Stomach (tissue), 9 donors: ENCODE measurements around the gene B3GNT2. TPM values are rescaled to one million over a fixed set of nuclear protein-coding genes. Genes with fewer than 3 reads are reported as not detected.
A peak's percentile ranks its signal among the peaks of the same experiment; 100 is the strongest.
"Not testable (repeated sequence)": the region's sequence is repeated elsewhere in the genome, so short reads cannot be mapped to it uniquely, and the experiment has no call there.

Experiments used
- DNase-seq, 2 donors: peaks; one replicate each; pipeline versions ENCODE4 v3.0.0 to v3.0.0-alpha.2; 2013 to 2019
- H3K27ac ChIP-seq, 5 donors: fragments of 200-600 bp in 4 of 5; sonication (generic) in 4 of 5; one replicate each; pipeline ENCODE4 v1.5.1; 2013 to 2019; ENCODE audit warnings: mild to moderate bottlenecking in 1 of 5, moderate library complexity in 1 of 5
- H3K27me3 ChIP-seq, 3 donors: fragments of 200-600 bp; sonication (generic); one replicate each; pipeline ENCODE4 v1.5.1; 2017 to 2019; ENCODE audit warnings: mixed run types in 1 of 3
- H3K36me3 ChIP-seq, 4 donors: fragments of 200-600 bp; sonication (generic); 1 replicate in 3 of 4; 2 replicates in 1 of 4; pipeline ENCODE4 v1.5.1; 2016 to 2019
- H3K4me1 ChIP-seq, 4 donors: fragments of 200-600 bp; sonication (generic); one replicate each; pipeline ENCODE4 v1.5.1; 2016 to 2019
- H3K4me3 ChIP-seq, 4 donors: fragments of 200-600 bp; sonication (generic) in 3 of 4; one replicate each; pipeline ENCODE4 v1.5.1; 2016 to 2019; ENCODE audit warnings: mild to moderate bottlenecking in 1 of 4
- H3K9me3 ChIP-seq, 4 donors: fragments of 200-600 bp; sonication (generic); one replicate each; pipeline ENCODE4 v1.5.1; 2016 to 2019
- CTCF ChIP-seq, 7 experiments: fragments of 450-650 bp in 4 of 7; fragments of 200-600 bp in 3 of 7; sonication (generic) in 3 of 7; IDR thresholded peaks; one replicate each; pipeline ENCODE4 v1.5.1; 2016 to 2019; ENCODE audit warnings: antibody characterized with exemption in 7 of 7, control low read depth in 2 of 7, mild to moderate bottlenecking in 1 of 7
- EP300 ChIP-seq: sonication (generic); formaldehyde crosslinking; IDR thresholded peaks from one replicate; pipeline ENCODE4 v1.6.1; 2017; ENCODE audit warnings: antibody characterized with exemption
- POLR2A ChIP-seq, 4 donors: fragments of 450-650 bp; IDR thresholded peaks; one replicate each; pipeline ENCODE4 v1.6.1; 2016; ENCODE audit warnings: antibody characterized with exemption in 4 of 4, control low read depth in 2 of 4, mild to moderate bottlenecking in 1 of 4, moderate library complexity in 1 of 4
- POLR2AphosphoS5 ChIP-seq, 3 donors: sonication (generic); formaldehyde crosslinking; IDR thresholded peaks; one replicate each; pipeline ENCODE4 v1.6.1; 2016; ENCODE audit warnings: antibody characterized with exemption in 3 of 3
- WGBS, 5 donors: extraction: QIAGEN DNeasy Blood & Tissue Kit in 3 of 5; methylation state at CpG; one replicate each; pipeline versions ENCODE4 v1.1.5 to v1.1.7; 2013 to 2018; 5-methylcytosine and 5-hydroxymethylcytosine counted together
- intact Hi-C: fragments of 100-400 bp; cut with DNase I; formaldehyde crosslinking; loops from one replicate; pipeline ENCODE4 v1.15.1; 2023; ENCODE audit warnings: low total_unique reads
- polyA plus RNA-seq, 3 donors: library from polyadenylated mRNA; stranded (reverse); fragments of 200-250 nt; gene quantifications; one replicate each; pipeline ENCODE4 v1.2.3, GENCODE V29; 2013
- total RNA-seq, 5 donors: library from RNA; depleted of rRNA; stranded (reverse); fragments of >200 nt; gene quantifications; one replicate each; pipeline versions ENCODE4 v1.1.0 to v1.2.3, GENCODE V29; 2014 to 2016
- donor health status: healthy with polysubstance abuse.
- donor health status: Bipolar disorder and iron deficiency.
- donor health status: healthy.

The B3GNT2 gene
- total and polyA plus RNA-seq, 8 donors, result 6.6 to 62.5 (median 19.6) TPM

- H3K4me3 ChIP-seq, result peak overlapping the region; percentile 96 to 99 (median 97)
- H3K27ac ChIP-seq, result peak overlapping the region; percentile 98 to 100 (median 99)
- no peaks in the 10 kb centered on the region for H3K36me3 ChIP-seq
- no peak for DNase-seq
- no peaks in the 10 kb centered on the region for H3K9me3 ChIP-seq
- H3K4me1 ChIP-seq, result peaks cover 21 to 36% (median 28%) of the 10 kb centered on the region in 4 donors
- no peak for TF ChIP-seq CTCF (IDR thresholded peaks at IDR 0.05)
- no peak for TF ChIP-seq POLR2A (IDR thresholded peaks at IDR 0.05)
- TF ChIP-seq POLR2AphosphoS5 (IDR thresholded peaks at IDR 0.05), result no peak
- no peak for TF ChIP-seq EP300
- intact Hi-C loops, result no loop called here
- 47 to 75% (median 58%) methylated on average over 33 to 51 of the region's 51 CpGs for WGBS, 5 donors
- H3K27me3 ChIP-seq, result no peaks in the 10 kb centered on the region
Measured at GRCh38 chr2:62194558-62195420, 1.1 kb upstream of the B3GNT2 start.

GRCh38 chr2:62196278-62196901 lies 475 bp downstream of the B3GNT2 start:
- TF ChIP-seq CTCF (IDR thresholded peaks at IDR 0.05) (peak in 1 of 7 experiments; percentile 10), POLR2AphosphoS5 (IDR thresholded peaks at IDR 0.05) (no peak), POLR2A (IDR thresholded peaks at IDR 0.05) (no peak), EP300 (no peak)
- H3K4me3 ChIP-seq, result peak overlapping the region; percentile 96 to 99 (median 97)
- H3K27me3 ChIP-seq, result no peaks in the 10 kb centered on the region
- H3K36me3 ChIP-seq, result no peaks in the 10 kb centered on the region
- intact Hi-C loops, result no loop called here
- H3K4me1 ChIP-seq, result peaks cover 28 to 52% (median 43%) of the 10 kb centered on the region in 4 donors
- H3K9me3 ChIP-seq, result no peaks in the 10 kb centered on the region
- peak overlapping the region; percentile 98 to 100 (median 99) for H3K27ac ChIP-seq
- DNase-seq, result peak in 1 of 2 donors; percentile 45
- WGBS, 5 donors, result 0 to 1% (median 0%) methylated on average over 16 to 63 of the region's 63 CpGs

GRCh38 chr2:62197011-62197924 lies 1.4 kb downstream of the B3GNT2 start:
- H3K4me1 ChIP-seq, result peaks cover 28 to 61% (median 51%) of the 10 kb centered on the region in 4 donors
- intact Hi-C loops, result no loop called here

GRCh38 chr2:62197925-62198633 lies 2.2 kb downstream of the B3GNT2 start:
- no peak for TF ChIP-seq CTCF (IDR thresholded peaks at IDR 0.05)
- no peak for TF ChIP-seq POLR2AphosphoS5 (IDR thresholded peaks at IDR 0.05)
- no peak for TF ChIP-seq EP300
- TF ChIP-seq POLR2A (IDR thresholded peaks at IDR 0.05), result no peak
- 7 to 24% (median 17%) methylated on average over 5 of the region's 5 CpGs for WGBS, 5 donors
- Histone ChIP-seq H3K27ac (peak overlapping the region; percentile 81 to 99 (median 99)), H3K27me3 (no peaks in the 10 kb centered on the region), H3K9me3 (no peaks in the 10 kb centered on the region), H3K4me3 (peak overlapping the region; percentile 96 to 99 (median 97)), H3K4me1 (peaks cover 28 to 69% (median 59%) of the 10 kb centered on the region in 4 donors), H3K36me3 (no peaks in the 10 kb centered on the region)
- no peak for DNase-seq
- intact Hi-C loops, result no loop called here

More at GRCh38 chr2:62197011-62197924, 1.4 kb downstream of the B3GNT2 start:
- Histone ChIP-seq H3K9me3 (no peaks in the 10 kb centered on the region), H3K4me3 (peak overlapping the region; percentile 96 to 99 (median 97)), H3K36me3 (no peaks in the 10 kb centered on the region), H3K27ac (peak overlapping the region; percentile 98 to 100 (median 99)), H3K27me3 (no peaks in the 10 kb centered on the region)
- 0 to 2% (median 1%) methylated on average over 40 to 48 of the region's 48 CpGs for WGBS, 5 donors
- peak; percentile 38 to 70 for DNase-seq
- TF ChIP-seq EP300, result no peak

- H3K27ac ChIP-seq, DNase-seq, intact Hi-C loops, H3K27me3 ChIP-seq, H3K36me3 ChIP-seq, H3K9me3 ChIP-seq, H3K4me3 ChIP-seq: not testable (repeated sequence)
- H3K4me1 ChIP-seq, result peaks cover 28 to 77% (median 66%) of the 10 kb centered on the region in 4 donors
- 84 to 95% (median 87%) methylated on average over 8 of the region's 8 CpGs for WGBS, 5 donors
Measured at GRCh38 chr2:62198854-62199253, 2.9 kb downstream of the B3GNT2 start.
